ENCODE data around the gene PPTC7.
"Not testable (repeated sequence)": the region's sequence is repeated elsewhere in the genome, so short reads cannot be mapped to it uniquely, and the experiment has no call there.

PPTC7 gene, protein sequence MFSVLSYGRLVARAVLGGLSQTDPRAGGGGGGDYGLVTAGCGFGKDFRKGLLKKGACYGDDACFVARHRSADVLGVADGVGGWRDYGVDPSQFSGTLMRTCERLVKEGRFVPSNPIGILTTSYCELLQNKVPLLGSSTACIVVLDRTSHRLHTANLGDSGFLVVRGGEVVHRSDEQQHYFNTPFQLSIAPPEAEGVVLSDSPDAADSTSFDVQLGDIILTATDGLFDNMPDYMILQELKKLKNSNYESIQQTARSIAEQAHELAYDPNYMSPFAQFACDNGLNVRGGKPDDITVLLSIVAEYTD

DNA sequence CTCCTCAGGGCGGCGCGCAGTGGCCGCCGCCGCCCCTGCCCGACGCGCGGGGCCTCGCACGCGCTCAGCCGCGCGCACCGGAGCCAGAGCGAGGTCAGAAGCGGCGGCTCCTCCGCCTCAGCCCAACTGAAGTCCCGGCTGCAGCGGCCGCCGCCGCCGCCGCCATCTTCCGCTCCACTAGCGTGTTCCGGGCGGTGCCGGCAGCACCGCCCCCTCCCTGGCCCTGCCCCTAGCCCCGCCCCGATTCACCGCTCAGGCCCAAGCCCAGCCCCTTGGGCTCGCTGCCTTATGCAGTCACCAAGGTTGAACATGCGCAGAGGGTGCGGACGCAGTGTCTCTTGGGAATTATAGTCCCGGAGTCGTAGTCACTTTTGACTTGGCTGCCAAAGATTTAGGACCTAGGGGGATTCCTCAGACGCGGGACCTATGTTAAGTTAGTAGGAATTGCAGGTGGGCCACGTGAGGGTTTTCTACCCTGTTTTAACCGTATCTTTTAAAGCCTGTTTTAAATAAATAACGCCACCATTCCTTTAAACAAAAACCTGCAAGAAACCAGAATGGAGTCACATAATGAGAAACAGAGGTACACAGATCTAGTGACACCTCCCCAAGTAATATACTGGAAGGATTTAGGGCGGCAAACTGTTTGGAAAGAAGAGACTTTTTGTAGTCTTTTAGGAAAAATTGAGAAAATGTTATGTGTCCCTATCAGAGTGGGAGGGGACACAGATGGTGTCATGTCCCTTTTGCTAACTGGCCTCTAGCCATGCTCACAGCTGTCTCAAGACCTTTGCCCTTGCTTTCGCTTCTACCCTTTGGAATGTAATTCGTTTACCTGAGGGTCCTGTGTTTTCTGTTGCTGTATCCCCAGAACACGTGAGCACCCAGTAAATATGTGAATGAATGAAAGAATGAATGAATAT lies at the start of gene PPTC7:
PPTC7 (minus strand) TSS at position 182 of the 923 bp plus-strand sequence. CDS start 287 bp downstream, outside the sequence.
- peak; percentile 94 for DNase-seq

DNA sequence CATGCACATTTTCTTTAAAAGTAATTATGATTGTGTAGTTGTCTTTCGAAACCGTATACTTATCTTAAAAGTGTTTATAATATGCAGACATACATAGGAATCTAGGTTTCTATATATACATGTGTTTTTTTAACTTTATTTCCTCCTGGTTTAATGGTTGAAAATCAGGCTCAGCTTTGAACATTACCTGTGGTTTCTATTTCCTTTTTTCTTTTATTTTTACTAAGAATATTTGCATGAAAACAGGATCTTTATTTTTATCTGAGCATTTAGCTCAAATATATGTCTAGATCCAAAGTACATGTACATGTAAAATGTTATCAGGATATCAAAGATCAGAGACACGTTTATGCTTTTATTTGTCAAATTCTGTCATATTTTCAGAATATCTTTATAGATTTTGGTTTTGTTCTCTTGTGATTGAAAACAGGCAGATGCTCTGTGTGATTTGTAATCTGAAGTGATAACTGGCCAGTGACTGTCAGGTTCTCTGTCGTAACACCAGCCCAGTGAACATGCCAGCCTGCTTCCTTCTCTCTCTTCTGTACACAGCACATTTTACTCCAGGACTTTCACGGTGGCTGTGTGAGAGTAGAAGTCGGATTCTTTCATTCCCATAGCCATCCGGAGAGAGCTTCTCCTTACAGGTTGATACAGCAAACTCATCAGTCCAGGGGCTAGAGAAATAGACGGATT lies 44.5 kb upstream of the PPTC7 start:
- no peak for DNase-seq

DNA sequence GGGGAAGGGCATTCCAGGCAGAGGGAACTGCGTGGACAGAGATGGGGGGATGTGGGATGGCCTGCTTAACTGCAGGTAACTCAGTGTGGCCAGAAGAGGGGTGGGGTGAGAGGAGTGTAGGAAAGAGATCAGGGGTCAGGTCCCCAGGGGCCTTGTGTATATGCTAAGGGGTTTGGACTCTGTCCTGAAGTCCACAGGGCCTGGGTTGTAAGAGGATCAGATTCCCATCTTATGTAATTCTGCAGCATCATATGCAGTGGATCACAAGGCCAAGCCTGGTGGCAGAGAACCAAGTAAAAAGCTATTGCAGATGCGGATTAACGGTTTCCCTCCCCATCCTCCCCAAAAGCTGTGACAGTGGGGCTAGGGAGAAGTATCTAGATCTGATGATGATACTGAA lies 39.5 kb upstream of the PPTC7 start:
- no peak for DNase-seq

DNA sequence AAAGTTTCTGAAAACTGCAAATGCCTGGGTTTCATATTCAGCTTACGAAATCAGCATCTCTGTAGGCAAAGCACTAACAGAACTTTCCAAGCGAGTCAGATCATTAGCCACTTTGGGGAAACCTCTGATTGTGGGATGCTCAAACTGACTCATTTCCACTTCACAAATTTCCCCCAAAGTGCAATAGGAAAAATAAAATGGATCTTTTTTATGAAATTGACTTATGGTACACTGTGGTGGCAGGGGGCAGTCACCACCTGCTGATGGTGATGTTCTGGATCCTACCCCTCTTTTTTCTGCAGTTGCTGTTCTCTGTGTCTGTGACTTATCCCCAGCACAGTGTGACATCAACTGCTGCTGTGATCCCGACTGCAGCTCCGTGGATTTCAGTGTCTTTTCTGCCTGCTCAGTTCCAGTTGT lies 36.4 kb upstream of the PPTC7 start:
- DNase-seq: no peak

DNA sequence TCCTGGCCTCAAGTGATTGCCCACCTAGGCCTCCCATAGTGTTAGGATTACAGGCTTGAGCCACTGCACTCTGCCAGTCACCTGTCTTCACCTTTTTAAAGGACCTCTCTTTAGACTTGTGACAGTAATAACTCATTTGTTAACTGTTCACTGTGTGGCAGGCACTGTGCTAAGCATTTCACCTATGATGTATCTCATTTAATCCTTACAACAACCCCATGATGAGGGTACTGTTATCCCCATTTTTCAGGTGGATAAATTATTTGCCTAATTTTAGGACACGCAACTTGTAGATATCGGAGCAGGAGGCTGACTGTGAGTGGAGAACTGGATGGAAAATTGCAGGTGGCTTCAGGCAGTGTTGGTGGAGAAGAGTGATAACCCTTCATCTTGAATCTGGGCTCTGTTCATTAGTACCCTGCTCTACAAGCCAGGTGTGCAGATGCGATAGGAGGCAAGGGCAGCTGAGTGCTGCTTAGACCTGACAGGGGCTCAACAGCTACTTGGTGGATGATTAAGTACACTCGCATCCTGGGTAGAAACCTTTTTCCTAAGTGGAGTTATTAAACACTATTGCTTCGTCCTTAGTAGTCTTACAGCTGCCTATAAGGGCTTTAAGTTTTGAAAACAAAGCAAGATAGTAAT lies 33.5 kb upstream of the PPTC7 start:
- no peak for DNase-seq

DNA sequence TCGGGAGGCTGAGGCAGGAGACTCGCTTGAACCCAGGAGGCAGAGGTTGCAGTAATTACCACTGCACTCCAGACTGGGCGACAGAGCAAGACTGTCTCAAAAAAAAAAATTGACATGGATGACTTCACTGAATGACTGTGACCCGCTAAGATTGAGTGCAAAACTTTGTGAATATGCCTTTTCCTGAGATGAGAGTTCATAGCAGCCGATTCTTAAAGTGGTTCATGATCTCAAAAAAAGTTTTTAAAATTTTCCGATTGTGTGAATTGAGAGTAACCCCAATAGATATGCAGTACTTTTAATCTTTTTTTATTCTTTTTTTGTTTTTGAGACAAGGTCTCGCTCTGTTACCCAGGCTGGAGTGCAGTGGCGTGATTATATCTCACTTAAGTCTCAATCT lies 32.1 kb upstream of the PPTC7 start:
- no peak for DNase-seq

DNA sequence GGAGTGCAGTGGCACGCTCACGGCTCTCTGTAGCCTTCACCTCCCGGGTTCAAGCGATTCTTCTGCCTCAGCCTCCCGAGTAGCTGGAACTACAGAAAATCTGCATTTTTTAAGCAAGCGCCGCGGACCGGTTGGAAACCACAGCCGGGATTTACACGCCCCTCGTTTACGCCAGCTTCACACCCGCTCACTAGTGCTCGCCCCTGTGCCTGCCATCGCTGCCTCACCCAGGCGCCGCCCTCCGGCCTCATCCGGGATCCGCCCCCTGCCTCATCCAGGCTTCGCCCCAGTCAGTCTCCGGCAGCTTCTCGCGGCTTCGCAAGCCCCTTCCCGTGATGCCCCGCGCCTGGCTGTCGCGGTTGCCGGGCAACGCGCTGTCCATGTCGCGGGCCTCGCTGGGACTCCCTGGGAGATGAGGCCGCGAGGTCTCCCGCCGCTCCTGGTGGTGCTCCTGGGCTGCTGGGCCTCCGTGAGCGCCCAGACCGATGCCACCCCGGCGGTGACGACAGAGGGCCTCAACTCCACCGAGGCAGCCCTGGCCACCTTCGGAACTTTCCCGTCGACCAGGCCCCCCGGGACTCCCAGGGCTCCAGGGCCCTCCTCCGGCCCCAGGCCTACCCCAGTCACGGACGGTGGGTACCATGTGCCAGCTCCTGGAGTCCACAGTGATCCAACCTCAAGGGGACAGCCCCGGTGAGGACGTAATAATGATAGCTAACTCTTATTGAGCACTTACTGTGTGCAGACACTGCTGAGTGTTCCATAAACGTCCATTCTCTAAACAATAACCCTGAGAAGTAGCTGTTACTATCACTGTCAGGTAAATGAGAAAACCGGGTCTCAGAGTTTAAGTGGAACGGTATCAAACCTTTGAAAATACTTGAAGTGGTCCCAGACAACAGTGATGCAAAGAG lies 30.9 kb upstream of the PPTC7 start, which contains the start of gene TCTN1:
TCTN1 (plus strand) TSS at position 359 of the 914 bp plus-strand sequence; CDS start at position 413, 54 bp downstream.
- DNase-seq: peak; percentile 93

DNA sequence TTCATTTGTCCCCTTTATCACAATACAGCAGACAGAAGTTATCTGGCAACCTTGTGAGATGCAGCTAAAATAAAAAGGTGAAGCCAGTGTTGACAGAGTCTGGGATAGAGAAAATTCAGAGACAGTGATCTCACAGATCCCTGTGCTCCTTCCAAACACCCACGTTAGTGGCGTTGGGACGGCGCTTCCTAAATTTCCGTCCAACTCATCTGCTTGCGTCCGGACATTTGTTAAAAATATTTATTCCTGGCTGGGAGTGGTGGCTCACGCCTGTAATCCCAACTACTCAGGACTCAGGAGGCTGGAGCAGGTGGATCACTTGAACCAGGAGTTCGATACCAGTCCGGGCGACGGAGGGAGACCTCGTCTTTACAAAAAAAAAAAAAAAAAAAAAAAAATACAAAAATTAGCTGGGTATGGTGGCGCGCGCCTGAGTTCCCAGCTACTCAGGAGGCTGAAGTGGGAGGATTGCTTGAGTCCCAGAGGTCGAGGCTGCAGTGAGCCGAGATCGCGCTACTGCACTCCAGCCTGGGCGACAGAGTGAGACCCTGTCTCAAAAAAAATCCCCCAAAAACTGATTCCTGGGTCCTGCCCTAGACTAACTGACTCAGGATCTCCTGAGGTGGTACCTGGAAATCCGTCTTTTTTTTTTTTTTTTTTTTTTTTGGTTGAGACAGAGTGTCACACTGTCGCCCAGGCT lies 30.1 kb upstream of the PPTC7 start:
- no peak for DNase-seq

DNA sequence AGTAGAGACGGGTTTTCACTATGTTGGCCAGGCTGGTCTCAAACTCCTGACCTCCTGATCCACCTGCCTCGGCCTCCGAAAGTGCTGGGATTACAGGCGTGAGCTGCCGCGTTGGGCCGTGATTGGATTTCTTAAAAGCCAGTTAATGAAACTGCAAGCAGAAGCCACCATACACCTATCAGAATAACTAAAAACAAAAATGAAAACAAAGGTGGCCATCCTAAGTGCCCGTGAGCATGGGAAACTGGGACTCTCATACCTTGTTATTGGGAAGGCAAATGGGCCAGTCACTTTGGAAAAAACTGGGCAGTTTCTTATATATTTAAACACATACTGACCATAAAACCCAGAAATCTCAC lies 23.1 kb upstream of the PPTC7 start:
- no peak for DNase-seq

DNA sequence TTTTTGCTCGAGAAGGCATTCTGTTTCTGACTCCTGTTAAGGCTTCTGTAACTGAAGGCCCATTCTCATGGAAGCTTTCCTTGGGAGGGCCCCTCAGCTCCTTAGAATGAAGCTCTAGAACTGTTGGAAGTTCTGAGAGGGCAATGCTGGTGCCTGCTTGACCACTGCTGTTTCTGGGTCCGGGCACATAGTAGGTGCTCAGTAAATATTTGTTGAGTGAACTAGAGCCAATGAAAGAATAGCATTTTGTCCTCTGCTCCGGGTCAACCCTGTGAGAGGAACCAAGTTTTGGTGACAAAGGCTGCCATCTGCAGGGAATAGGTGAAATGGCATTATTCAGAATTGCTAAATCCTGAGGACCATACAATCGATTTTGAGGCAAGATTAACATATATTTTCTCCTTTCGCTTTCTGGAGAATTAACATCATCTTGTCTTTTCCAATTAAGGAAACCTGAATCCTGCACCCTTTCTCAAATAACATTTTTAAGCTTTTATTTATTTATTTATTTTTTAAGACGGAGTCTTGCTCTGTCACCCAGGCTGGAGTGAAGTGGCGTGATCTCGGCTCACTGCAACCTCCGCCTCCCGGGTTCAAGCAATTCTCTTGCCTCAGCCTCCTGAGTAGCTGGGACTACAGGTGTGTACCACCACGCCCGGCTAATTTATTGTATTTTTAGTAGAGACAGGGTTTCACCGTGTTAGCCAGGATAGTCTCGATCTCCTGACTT lies 19.1 kb upstream of the PPTC7 start:
- DNase-seq: peak; percentile 59

DNA sequence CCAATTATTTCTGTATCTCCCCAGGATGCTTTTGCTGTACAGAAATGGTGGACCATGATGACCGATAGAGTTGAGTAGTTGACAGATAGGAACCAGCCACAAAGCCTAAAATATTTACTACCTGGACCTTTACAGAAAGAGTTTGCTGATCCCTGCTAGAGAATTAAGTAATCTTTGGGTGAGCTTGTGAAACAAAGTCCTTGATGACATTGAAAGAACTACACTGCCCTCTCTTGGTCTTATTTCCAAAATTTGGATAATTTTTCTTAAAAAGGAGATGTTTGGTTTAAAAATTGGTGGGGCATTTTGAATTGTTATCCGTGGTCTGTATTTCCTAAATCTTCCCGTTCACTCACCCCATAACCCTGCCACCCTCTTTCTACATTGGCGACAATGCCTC lies 17.1 kb upstream of the PPTC7 start:
- no peak for DNase-seq

DNA sequence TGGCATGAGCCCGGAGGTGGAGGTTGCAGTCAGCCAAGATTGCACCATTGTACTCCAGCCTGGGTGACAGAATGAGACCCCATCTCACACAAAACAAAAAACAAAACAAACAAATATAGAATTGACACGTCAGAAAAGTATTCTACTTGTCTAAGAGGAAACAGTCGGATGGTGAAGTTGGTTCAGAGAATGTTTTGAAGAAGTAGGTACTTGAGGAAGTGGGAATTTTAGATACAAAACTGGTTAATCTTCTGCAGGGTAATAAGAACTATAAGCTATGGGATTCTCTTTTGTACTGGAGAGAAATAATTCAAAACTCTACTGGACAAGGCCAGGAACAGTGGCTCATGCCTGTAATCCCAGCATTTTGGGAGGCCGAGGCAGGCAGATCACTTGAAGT lies 16.2 kb upstream of the PPTC7 start:
- DNase-seq: no peak

DNA sequence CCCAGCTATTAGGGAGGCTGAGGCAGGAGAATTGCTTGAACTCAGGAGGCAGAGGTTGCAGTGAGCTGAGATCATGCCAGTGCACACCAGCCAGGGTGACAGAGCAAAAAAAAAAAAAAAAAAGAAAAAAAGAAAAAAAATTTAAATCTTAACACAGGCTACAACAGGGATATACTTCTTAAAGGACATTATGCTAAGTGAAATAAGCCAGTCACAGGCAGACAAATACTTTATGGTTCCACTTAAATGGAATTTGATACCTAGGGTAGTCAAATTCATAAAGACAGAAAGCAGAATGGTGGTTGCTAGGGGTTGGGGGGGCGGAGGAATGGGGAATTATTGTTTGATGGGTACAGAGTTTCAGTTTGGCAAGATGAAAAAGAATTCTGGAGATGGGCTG lies 14.8 kb upstream of the PPTC7 start:
- DNase-seq: no peak

DNA sequence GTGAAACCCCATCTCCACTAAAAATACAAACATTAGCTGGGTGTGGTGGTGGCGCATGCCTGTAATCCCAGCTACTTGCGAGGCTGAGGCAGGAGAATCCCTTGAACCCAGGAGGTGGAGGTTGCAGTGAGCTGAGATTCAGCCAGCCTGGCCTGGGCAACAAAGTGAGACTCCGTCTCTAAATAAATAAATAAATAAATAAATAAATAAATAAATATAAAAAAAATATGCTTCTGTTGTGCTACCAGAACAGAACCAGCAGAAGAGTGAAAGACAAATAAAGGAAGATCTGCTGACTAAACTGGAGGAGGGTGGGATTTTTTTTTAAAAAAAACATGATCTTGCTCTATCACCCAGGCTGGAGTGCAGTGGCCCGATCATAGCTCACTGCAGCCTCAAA lies 9.8 kb upstream of the PPTC7 start:
- not testable (repeated sequence) for DNase-seq

DNA sequence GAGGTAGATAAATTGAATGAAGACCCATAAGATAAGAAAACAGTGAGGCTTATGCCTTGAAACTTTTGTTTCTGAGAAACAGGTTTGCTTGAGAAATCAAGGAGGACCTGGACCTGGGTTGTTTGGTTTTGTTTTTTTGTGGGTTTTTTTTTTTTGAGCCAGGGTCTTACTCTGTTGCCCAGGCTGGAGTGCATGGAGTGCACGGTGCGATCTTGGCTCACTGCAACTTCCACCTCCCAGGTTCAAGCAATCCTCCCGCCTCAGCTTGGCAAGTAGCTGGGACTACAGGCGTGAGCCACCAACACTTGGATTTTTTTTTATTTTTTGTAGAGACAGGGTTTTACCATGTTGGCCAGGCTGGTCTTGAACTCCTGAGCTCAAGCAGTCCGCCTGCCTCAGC lies 9.0 kb upstream of the PPTC7 start:
- DNase-seq: no peak

DNA sequence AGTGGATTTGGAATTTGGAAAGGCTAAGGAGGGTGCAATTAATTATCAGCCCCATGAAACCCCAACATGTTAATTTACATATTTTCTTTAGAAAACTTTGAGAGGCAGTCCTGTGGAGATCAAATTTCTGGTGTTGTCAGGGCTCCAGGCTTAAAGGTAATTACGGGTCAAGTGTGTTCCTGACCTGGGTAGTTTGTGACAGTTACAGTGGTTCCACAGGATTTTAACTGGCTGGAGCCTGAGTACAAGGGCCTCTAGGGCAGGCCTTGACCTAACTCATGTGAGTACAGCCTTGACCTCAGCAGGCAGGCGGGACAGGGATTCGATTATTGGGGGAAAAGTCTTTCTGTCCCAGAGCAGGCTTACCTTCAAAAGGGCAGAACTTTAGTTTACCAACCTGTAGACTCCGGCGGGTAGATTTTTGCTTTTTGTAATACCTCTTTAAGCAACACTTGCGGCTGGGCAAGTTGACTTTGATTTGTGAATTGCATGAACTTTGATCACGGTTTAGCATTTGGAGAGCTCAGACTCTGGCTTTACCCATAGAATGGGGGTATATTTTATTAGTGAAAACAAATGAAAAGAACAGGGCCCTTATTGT lies 8.4 kb upstream of the PPTC7 start:
- DNase-seq: peak; percentile 38

DNA sequence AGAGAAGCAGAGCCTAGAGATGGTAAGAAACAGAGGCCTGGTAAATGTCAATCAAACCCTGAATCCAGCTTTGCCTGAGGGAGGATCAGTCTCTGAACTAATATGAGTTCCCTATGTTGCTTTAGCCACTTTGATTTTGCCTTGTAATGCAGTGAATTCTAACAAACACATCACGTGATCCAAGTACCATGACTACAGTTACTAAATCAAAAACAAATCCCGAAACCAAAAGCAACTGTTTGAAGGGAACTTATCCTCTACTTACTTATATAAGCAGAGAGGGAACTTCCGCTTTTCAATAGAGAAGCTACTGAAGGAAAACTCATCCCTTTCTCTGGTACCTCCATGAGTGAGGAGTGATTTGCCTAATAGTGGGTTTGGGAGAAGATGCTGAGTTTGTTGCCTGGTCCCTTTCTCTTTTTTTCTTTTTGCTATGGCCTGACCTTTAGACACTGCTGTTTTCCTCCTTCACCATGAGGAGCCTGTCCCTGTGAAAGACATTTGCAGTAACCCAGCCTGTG lies 7.7 kb upstream of the PPTC7 start:
- no peak for DNase-seq

DNA sequence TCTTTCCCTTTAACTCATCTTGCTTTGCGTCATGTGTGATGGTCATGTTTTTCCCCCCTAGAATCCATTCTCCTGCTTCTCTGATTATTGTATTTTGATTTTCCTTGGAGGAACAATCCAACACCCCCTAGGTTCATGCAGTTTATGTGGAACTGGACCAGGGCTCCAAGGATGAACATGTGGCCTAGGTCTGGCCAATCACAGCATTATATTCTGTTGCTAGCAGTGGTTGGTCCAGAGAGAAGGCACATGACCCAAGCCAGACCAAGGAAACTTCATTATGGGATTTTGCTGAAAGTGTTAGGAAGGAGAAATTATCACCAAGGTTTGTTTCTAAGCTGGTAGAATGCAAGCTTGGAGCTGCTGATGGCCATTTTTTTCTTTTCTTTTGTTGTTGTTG lies 6.9 kb upstream of the PPTC7 start:
- DNase-seq: no peak

DNA sequence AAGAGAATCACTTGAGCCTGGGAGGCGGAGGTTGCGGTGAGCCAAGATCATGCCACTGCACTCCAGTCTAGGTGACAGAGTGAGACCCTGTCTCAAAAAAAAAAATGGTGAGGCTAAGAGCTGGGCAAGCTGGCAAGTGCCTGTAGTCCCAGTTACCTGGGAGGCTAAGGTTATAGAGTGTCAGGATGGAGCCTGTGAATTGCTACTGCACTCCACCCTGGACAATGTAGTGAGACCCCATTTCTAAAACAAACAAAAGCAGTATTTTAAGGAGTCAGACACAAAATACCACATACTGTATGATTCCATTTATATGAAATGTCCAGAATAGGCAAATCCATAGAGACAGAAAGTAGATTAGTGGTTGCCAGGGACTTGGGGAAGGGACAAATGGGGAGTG lies 4.0 kb upstream of the PPTC7 start:
- not testable (repeated sequence) for DNase-seq
